D721Med (cell line): ENCODE results near the gene IQCC.

Experiments used
- DNase-seq: peaks from one replicate; pipeline ENCODE4 v3.0.0; 2011; ENCODE audit warnings: low spot score; ENCODE audit not compliant: insufficient read length
- FAIRE-seq: peaks from 2 replicates; lab custom pipeline; 2011; peaks lifted over from hg19 to GRCh38; lab: Jason Lieb, UNC
- CTCF ChIP-seq: IDR thresholded peaks from 2 replicates; pipeline ENCODE4 v1.5.1; 2012; ENCODE audit warnings: mild to moderate bottlenecking, control low read depth; ENCODE audit not compliant: insufficient read depth; ENCODE audit errors: missing control alignments

IQCC gene

GRCh38 chr1:32200226-32201010, 5.1 kb upstream of the IQCC start, which contains the start of gene CCDC28B:
TSS of gene CCDC28B (plus strand) at chr1:32200595. CDS start at chr1:32201936, 1,341 bp downstream.
- TF ChIP-seq CTCF = no peak
- DNase-seq (peak; percentile 94), FAIRE-seq (no peak)

GRCh38 chr1:32201011-32201855, 4.2 kb upstream of the IQCC start:
- DNase-seq (no peak), FAIRE-seq (no peak)
- TF ChIP-seq CTCF = no peak

GRCh38 chr1:32204943-32205361, 519 bp upstream of the IQCC start:
- no peak for TF ChIP-seq CTCF
- DNase-seq = no peak
- FAIRE-seq = no peak

- no peak for DNase-seq
- no peak for TF ChIP-seq CTCF
- no peak for FAIRE-seq
Measured at GRCh38 chr1:32208469-32208868, 3.0 kb downstream of the IQCC start.

GRCh38 chr1:32208891-32209328, 3.4 kb downstream of the IQCC start, which contains the start of gene DCDC2B:
TSS of gene DCDC2B (plus strand) at chr1:32209089. CDS start at chr1:32209094, 5 bp downstream.
- FAIRE-seq = no peak
- DNase-seq = no peak
- no peak for TF ChIP-seq CTCF

GRCh38 chr1:32215629-32216480, 10.4 kb downstream of the IQCC start:
- DNase-seq (peak; percentile 50), FAIRE-seq (no peak)
- TF ChIP-seq CTCF = peak; percentile 74
